ENCODE measurements around the gene FXYD4.

Gene FXYD4

GRCh38 chr10:43338117-43338516 is 33.3 kb upstream of the FXYD4 start:
- H3K4me3 ChIP-seq (ENCODE audit: low read length) = no peak overlapping the region
- no peak for TF ChIP-seq ZNF274 (IDR thresholded peaks at IDR 0.05; ENCODE audit: low read depth, low read length)

- TF ChIP-seq ZNF274 (IDR thresholded peaks at IDR 0.05; ENCODE audit: low read depth, low read length) = no peak
- H3K4me3 ChIP-seq (ENCODE audit: low read length) = no peak overlapping the region
Measured at GRCh38 chr10:43339136-43339535, 32.3 kb upstream of the FXYD4 start.

DNA sequence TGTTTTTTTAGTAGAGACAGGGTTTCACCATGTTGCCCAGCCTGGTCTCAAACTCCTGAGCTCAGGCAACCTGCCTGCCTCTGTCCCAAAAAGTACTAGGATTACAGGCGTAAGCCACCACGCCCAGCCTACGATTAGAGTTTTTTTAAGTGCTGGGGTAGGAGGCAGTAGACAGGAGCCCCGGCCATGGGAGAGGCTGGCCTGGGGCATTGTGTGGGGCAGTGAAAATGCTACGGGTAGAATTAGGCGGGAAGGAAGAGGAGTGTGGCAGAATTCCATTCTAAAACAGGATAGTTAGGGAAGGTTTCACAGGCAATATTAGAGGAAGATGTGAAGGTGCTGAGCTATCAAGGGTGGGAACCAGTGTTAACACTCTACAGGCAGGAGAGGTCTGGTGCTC is 31.3 kb upstream of the FXYD4 start:
- TF ChIP-seq ZNF274 (IDR thresholded peaks at IDR 0.05; ENCODE audit: low read depth, low read length) = no peak
- no peak overlapping the region for H3K4me3 ChIP-seq (ENCODE audit: low read length)

DNA sequence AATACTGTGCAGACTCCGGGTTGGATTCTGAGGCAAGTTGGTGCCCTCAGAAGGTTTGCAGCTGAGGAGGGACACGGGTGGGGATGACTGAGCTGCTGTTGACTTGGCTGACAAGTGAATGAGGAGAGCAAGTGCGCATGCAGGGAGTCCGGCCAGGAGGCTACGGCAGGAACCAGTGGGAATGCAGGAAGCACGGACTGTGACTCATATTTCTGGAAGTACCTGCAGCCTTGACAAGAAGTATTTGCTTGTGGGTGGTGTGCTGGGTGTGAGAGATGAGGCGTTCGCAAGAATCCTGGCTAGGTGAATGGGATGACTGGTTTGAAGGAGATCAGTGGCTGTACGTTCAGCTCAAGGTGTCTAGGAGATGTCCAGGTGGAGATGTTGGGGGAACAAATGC is 30.8 kb upstream of the FXYD4 start:
- H3K4me3 ChIP-seq (ENCODE audit: low read length) = no peak overlapping the region
- no peak for TF ChIP-seq ZNF274 (IDR thresholded peaks at IDR 0.05; ENCODE audit: low read depth, low read length)

DNA sequence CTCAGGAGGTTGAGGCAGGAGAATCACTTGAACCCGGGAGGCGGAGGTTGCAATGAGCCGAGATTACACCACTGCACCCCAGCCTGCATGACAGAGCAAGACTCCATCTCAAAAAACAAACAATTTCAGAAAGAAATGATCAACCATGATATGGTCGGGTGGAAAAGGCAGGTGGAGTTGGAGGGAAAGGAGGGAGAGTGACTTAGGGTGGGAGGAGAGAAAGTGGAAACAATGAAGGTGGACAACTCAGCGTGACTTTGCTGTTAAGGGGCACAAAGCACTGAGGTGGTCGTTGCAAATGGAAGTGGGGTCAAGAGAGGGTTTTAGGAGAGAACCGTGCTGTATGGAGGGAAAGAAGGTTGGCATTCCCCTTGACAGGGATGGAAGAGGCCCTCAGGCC is 30.0 kb upstream of the FXYD4 start:
- no peak overlapping the region for H3K4me3 ChIP-seq (ENCODE audit: low read length)
- no peak for TF ChIP-seq ZNF274 (IDR thresholded peaks at IDR 0.05; ENCODE audit: low read depth, low read length)

DNA sequence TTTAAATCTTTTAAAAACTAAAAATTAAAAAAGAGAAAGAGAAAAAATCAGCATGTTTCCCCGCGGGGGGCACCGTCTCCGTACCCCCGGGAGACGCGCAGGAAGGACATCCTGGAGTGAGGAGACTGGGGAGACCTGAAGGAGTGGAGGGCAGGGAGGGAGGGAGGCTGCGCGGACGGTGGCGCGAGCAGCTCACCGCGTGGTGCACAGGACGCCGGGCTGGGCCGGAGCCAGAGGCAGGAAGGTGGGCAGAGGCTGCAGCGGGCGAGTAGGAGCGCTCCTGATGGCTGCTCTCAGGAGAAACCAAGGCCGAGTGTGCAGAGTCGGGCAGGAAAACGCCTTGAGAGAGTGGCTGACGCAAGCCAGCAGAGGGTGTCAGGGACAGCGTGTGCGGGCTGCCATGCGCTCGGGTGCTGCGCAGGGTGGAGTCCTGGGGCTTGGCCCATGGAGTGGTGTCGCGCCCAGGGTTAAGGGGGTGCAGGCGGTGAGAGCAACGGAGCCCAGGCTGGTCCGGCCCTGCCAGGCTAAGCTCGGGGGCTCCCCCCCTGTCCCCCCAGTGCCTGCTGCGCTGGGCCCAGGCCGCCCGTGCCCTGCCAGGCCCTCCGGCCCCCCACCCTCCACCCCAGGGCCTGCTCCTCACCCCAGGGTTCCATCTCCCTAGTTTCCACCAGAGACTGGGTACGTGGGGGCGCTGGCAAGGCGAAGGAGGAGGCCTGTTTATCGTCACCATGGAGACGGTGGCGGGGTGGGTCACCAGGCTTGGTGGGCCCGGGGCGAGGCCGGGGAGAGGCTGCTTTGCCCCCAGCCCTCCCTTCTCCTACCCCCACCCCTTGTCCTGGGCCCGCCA is 28.9 kb upstream of the FXYD4 start:
- no peak for TF ChIP-seq ZNF274 (IDR thresholded peaks at IDR 0.05; ENCODE audit: low read depth, low read length)
- H3K4me3 ChIP-seq (ENCODE audit: low read length) = no peak overlapping the region

DNA sequence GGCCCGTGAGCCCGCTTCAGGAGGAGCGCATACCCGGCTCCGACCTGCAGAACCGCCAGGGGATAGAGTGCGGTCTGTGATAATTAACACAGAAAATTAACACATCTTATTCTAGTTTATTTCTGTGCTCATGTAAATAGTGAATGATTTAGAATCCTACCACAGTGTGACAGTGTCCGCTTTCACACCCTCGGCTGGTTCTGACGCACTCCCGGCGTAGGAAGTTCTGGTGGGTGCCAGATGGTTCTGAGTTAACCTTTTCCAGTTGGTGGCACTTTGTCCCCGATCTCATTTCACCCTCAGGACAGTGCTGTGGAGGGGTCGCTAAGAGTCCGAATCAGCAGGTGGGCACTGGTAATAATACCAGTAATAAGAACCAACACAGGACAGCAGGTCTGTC is 28.3 kb upstream of the FXYD4 start:
- TF ChIP-seq ZNF274 (IDR thresholded peaks at IDR 0.05; ENCODE audit: low read depth, low read length) = no peak
- no peak overlapping the region for H3K4me3 ChIP-seq (ENCODE audit: low read length)

DNA sequence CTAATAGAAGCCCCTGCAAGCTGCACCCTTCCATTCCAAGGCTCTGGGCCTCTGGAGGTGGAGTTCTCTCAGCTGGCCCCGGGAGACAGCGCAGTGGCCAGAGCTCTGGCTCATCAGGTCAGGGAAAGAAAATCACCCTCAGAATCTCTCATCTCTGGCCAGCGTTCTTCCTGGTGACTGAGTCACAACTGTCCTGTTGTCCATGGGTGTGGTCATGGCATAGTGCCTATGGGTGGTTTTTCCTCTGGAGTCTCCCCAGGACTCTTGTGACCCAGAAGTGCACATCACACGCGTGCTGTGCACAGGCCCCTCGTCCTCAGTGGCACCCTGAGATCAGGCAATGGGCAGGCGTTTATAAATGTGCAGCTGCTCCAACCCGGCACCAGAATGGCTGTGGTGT is 27.4 kb upstream of the FXYD4 start:
- H3K4me3 ChIP-seq (ENCODE audit: low read length) = no peak overlapping the region
- TF ChIP-seq ZNF274 (IDR thresholded peaks at IDR 0.05; ENCODE audit: low read depth, low read length) = no peak

DNA sequence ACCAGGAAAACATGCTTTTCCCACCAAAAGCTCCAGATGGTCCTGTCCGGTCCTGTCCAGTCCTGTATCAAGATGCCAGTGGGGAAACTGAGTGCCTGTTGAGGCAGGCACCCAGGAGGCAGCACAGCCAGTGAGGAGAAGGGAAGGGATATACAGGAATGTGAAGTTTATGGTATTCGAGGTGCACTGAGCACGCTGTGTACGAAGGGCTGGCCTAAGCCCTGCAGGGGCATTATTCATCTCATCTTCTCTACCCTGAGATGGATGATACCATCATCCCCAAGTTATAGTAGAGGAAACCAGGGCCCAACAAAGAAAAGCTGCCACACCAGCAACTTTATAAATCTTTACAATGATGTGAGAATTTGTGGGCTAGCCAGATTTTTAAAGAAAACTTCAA is 23.4 kb upstream of the FXYD4 start:
- TF ChIP-seq ZNF274 (IDR thresholded peaks at IDR 0.05; ENCODE audit: low read depth, low read length) = no peak
- no peak overlapping the region for H3K4me3 ChIP-seq (ENCODE audit: low read length)

- TF ChIP-seq ZNF274 (IDR thresholded peaks at IDR 0.05; ENCODE audit: low read depth, low read length) = no peak
- H3K4me3 ChIP-seq (ENCODE audit: low read length) = no peak overlapping the region
Measured at GRCh38 chr10:43348511-43349312, 22.7 kb upstream of the FXYD4 start.

DNA sequence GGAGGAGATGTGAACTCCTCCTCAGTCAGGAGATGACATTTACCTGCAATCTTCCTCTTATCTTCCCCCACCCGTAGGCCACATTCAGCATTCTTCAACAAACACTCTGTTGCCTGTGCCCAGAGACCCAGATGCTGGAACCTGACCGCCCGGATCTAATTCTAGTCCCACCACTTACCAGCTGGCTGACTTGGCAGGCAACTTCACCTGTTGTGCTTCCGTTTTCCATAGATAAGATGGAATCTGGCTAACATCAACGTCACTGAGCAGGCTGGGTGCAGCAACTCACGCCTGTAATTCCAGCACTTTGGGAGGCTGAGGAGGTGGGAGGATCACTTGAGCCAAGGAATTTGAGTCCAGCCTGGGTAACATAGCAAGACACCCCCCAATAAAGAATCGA is 21.3 kb upstream of the FXYD4 start:
- TF ChIP-seq ZNF274 (IDR thresholded peaks at IDR 0.05; ENCODE audit: low read depth, low read length) = no peak

DNA sequence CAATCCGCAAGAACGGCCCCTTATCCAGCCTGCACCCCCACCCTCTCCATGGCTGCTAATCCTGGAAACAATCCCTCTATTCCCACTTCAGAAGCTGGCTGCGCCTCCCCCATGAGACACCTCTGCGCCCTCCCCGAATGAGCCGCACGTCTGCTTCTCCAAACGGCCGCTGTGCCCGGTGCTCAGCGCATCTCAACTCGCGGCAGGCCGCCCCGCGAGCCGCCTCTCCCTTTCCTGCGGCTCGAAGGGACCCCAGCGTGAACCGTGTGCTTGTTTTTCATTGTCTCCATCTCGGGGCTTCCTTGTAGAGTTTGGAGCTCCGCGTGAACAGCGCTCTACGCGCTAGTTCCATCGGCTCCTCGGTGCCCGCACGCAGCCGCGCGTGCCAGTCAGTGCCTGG is 20.8 kb upstream of the FXYD4 start:
- TF ChIP-seq ZNF274 (IDR thresholded peaks at IDR 0.05; ENCODE audit: low read depth, low read length) = no peak
- no peak overlapping the region for H3K4me3 ChIP-seq (ENCODE audit: low read length)

More for the DNA sequence above, 21.3 kb upstream of the FXYD4 start:
- no peak overlapping the region for H3K4me3 ChIP-seq (ENCODE audit: low read length)

- no peak overlapping the region for H3K4me3 ChIP-seq (ENCODE audit: low read length)
- TF ChIP-seq ZNF274 (IDR thresholded peaks at IDR 0.05; ENCODE audit: low read depth, low read length) = no peak
Measured at GRCh38 chr10:43351301-43351700, 20.1 kb upstream of the FXYD4 start.

GRCh38 chr10:43352951-43353350 is 18.5 kb upstream of the FXYD4 start:
- no peak overlapping the region for H3K4me3 ChIP-seq (ENCODE audit: low read length)
- no peak for TF ChIP-seq ZNF274 (IDR thresholded peaks at IDR 0.05; ENCODE audit: low read depth, low read length)
